ENCODE measurements around the gene NECTIN4. TPM values are rescaled to one million over a fixed set of nuclear protein-coding genes. Genes with fewer than 3 reads are reported as not detected.

Gene NECTIN4
- total RNA-seq, 1 donor from 2014 or later: not detected

DNA sequence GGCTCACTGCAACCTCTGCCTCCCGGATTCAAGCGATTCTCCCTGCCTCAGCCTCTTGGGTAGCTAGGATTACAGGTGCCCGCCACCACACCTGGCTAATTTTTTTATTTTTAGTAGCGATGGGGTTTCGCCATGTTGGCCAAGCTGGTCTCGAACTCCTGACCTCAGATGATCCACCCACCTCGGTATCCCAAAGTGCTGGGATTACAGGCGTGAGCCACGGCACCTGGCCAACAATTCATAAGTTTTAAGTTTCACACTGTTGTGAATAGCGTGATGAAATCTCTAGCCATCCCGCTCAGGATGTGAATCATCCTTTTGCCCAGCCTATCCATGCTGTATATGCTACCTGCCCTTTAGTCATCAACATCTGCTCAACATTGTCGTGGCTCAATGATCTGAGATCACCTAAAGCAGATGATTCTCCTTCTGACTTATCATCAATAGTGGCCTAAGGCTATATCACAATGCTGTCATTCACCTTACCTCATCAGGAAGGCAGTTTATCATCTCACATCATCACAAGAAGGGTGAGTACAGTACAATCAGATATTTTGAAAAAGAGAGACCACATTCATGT is 25.9 kb upstream of the NECTIN4 start:
- peaks cover 10 to 26% of the 10 kb centered on the region in 2 donors for H3K4me1 ChIP-seq
- no peaks in the 10 kb centered on the region for H3K9me3 ChIP-seq
- TF ChIP-seq, protein P1, sequence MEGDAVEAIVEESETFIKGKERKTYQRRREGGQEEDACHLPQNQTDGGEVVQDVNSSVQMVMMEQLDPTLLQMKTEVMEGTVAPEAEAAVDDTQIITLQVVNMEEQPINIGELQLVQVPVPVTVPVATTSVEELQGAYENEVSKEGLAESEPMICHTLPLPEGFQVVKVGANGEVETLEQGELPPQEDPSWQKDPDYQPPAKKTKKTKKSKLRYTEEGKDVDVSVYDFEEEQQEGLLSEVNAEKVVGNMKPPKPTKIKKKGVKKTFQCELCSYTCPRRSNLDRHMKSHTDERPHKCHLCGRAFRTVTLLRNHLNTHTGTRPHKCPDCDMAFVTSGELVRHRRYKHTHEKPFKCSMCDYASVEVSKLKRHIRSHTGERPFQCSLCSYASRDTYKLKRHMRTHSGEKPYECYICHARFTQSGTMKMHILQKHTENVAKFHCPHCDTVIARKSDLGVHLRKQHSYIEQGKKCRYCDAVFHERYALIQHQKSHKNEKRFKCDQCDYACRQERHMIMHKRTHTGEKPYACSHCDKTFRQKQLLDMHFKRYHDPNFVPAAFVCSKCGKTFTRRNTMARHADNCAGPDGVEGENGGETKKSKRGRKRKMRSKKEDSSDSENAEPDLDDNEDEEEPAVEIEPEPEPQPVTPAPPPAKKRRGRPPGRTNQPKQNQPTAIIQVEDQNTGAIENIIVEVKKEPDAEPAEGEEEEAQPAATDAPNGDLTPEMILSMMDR (IDR thresholded peaks at IDR 0.05): no peak
- intact Hi-C loops (cut with DNase I): loop anchor here (5.0 kb wide), 2 partner anchors 68 to 272 kb away; partner anchors contain the start of gene USF1
- H3K27me3 ChIP-seq: no peaks in the 10 kb centered on the region
- H3K36me3 ChIP-seq: peaks cover 1 to 5% of the 10 kb centered on the region in 2 donors
- no peak overlapping the region for H3K27ac ChIP-seq
- DNase-seq (ENCODE audit: low spot score in 2 of 2): no peak
- H3K4me3 ChIP-seq: no peak overlapping the region

DNA sequence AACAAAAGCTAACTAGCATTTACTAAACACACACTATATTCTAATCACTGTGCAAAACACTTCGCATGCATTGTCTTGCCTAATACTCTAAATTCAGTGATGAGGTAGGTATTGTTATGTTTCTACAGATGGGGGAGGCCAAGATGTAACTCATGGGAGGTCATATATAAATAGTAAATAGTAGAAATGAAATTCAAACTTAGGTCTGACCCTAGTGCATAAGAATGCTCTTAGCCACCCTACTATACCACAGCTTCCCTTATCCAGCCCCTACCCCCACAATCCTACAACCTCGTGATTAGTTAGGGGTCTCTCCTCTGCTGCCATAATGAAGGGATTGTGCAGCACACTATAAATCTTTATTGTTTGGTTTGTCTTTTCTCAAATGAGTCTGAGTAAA is 25.2 kb upstream of the NECTIN4 start:
- DNase-seq (ENCODE audit: low spot score in 2 of 2): no peak
- intact Hi-C loops (cut with DNase I): no loop called here
- H3K27ac ChIP-seq: no peak overlapping the region
- H3K9me3 ChIP-seq: no peaks in the 10 kb centered on the region
- H3K4me1 ChIP-seq: peaks cover 10 to 22% of the 10 kb centered on the region in 2 donors
- H3K27me3 ChIP-seq: no peaks in the 10 kb centered on the region
- TF ChIP-seq, protein P1 (IDR thresholded peaks at IDR 0.05): no peak
- H3K4me3 ChIP-seq: no peak overlapping the region
- H3K36me3 ChIP-seq: no peaks in the 10 kb centered on the region

DNA sequence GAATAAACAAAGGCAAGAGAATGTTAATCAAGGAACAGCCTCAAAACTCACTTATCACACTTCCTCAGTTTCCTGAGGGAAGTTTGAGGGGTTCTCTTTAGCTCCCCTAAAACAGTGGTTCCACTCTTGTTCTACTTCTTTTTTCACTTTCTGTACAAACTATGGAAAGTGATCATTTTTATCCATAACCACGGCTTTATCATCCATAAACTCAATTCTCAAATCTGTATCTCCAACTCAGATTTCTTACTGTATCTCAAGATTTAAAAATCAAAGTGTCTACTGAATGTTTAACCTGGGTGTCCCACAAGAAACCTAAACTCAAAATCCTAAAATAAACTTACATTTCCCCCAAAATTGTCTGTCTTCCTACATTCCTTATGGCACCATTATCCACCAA is 24.6 kb upstream of the NECTIN4 start:
- H3K4me1 ChIP-seq: peaks cover 5 to 15% of the 10 kb centered on the region in 2 donors
- no peak overlapping the region for H3K4me3 ChIP-seq
- intact Hi-C loops (cut with DNase I): no loop called here
- TF ChIP-seq, protein P1 (IDR thresholded peaks at IDR 0.05): no peak
- H3K27ac ChIP-seq: no peak overlapping the region
- no peaks in the 10 kb centered on the region for H3K27me3 ChIP-seq
- DNase-seq (ENCODE audit: low spot score in 2 of 2): no peak
- no peaks in the 10 kb centered on the region for H3K36me3 ChIP-seq
- no peaks in the 10 kb centered on the region for H3K9me3 ChIP-seq

DNA sequence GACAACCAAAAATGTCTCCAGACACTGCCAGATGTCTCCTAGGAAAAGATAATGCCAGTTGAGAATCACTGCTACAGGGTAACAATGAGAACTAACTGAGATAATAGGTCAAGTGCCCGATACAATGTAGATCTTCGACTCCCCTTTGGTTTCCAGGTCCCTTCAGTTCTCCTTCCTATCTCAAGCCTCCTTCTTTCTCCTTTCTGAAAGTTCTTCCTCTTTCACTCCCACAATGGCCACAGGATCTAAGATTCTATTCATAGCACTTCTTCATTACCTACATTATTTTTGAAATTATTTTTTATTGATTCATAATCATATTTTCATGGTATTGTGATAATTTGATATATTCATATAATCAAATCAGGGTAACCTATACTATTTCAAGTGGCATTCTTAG is 22.2 kb upstream of the NECTIN4 start:
- Histone ChIP-seq H3K9me3 (no peaks in the 10 kb centered on the region), H3K4me3 (no peak overlapping the region), H3K4me1 (peaks cover 0 to 6% of the 10 kb centered on the region in 2 donors), H3K27me3 (no peaks in the 10 kb centered on the region), H3K27ac (no peak overlapping the region), H3K36me3 (no peaks in the 10 kb centered on the region)
- intact Hi-C loops (cut with DNase I): no loop called here
- no peak for DNase-seq (ENCODE audit: low spot score in 2 of 2)
- TF ChIP-seq, protein P1 (IDR thresholded peaks at IDR 0.05): no peak

DNA sequence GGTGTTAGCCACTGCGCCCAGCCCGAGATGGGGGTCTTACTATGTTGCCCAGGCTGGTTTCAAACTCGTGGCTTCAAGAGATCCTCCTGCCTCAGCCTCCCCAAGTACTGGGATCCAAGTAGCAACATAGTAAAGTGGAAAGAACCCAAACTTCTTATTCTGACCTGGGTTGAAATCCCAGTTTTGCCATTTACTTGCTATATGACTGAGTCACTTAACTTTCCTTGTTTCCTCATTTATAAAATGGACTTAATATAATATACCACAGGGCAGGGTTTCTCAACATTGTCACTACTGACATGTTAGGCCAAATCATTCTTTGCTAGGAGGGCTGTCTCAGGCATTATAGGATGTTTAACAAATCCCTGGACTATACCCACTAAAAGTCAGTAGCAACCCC is 21.8 kb upstream of the NECTIN4 start:
- Histone ChIP-seq H3K27ac (no peak overlapping the region), H3K4me1 (peaks cover 0 to 2% of the 10 kb centered on the region in 2 donors), H3K27me3 (no peaks in the 10 kb centered on the region), H3K36me3 (no peaks in the 10 kb centered on the region), H3K4me3 (no peak overlapping the region), H3K9me3 (no peaks in the 10 kb centered on the region)
- intact Hi-C loops (cut with DNase I): no loop called here
- DNase-seq (ENCODE audit: low spot score in 2 of 2): no peak
- TF ChIP-seq, protein P1 (IDR thresholded peaks at IDR 0.05): no peak

DNA sequence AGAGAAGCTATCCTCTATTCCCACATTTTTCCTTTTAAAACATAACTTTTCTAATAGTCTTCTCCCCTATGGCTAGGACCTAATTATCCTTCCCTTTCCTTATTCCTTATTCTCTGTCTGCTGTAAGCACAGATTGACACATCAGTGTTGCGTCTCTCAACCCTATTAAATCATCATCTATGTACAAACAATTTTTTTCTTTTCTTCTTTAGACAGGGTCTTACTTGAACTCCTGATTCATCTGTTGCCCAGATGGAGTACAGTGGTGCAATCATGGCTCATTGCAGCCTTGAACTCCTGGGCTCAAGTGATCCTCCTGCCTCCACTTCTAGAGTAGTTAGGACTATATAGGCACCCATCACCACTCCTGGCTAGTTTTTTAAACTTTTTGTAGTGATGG is 17.1 kb upstream of the NECTIN4 start:
- H3K27me3 ChIP-seq: no peaks in the 10 kb centered on the region
- intact Hi-C loops (cut with DNase I): no loop called here
- no peak overlapping the region for H3K4me3 ChIP-seq
- peaks cover 9 to 10% of the 10 kb centered on the region in 2 donors for H3K36me3 ChIP-seq
- no peaks in the 10 kb centered on the region for H3K4me1 ChIP-seq
- H3K9me3 ChIP-seq: no peaks in the 10 kb centered on the region
- TF ChIP-seq, protein P1 (IDR thresholded peaks at IDR 0.05): no peak
- DNase-seq (ENCODE audit: low spot score in 2 of 2): no peak
- no peak overlapping the region for H3K27ac ChIP-seq
